SK-N-SH (cell line): ENCODE measurements around the gene AKAP6. TPM values are rescaled to one million over a fixed set of nuclear protein-coding genes. Genes with fewer than 3 reads are reported as not detected.

Source experiments
- CTCF ChIA-PET: fragments of 300-600, 350-600 bp; formaldehyde crosslinking; extraction: SDS; loops from one replicate; lab custom pipeline; 2021; lab: Yijun Ruan, JAX
- POLR2A ChIA-PET: fragments of 350-600 bp; sonication (Branson Sonifier 250); formaldehyde crosslinking; extraction: SDS; loops from one replicate; lab custom pipeline; 2020; ENCODE audit warnings: antibody characterized with exemption, inconsistent platforms; lab: Yijun Ruan, JAX
- DNase-seq: peaks from one replicate; pipeline ENCODE4 v3.0.0; 2012
- H2AFZ ChIP-seq: fragments of 200-600 bp; sonication (generic); 2 replicates; pipeline ENCODE4 v1.8.1; 2016; ENCODE audit warnings: antibody characterized with exemption, mild to moderate bottlenecking, low read depth
- H3F3A ChIP-seq: fragments of 200-600 bp; sonication (generic); replicated peaks from 2 replicates; pipeline ENCODE3; 2016; ENCODE audit warnings: antibody characterized with exemption, mild to moderate bottlenecking; ENCODE audit not compliant: insufficient read depth
- H3K27ac ChIP-seq, 2 experiments: fragments of 200-500 bp in 1 of 2; fragments of 200-600 bp in 1 of 2; sonication (Bioruptor generic) in 1 of 2; sonication (generic), shearing (Covaris generic) in 1 of 2; 2 replicates each; pipeline versions ENCODE4 v1.5.1 to v1.6.1; 2014 to 2016; ENCODE audit warnings: low read depth in 2 of 2, inconsistent platforms in 1 of 2, low read length in 1 of 2, mild to moderate bottlenecking in 1 of 2, mixed read lengths in 1 of 2
- H3K27me3 ChIP-seq: fragments of 200-600 bp; sonication (generic), shearing (Covaris generic); 2 replicates; pipeline ENCODE4 v1.6.1; 2016; ENCODE audit warnings: mixed run types; ENCODE audit not compliant: insufficient read depth
- H3K36me3 ChIP-seq, 2 experiments: fragments of 200-500 bp in 1 of 2; fragments of 200-600 bp in 1 of 2; sonication (Bioruptor generic) in 1 of 2; sonication (generic) in 1 of 2; replicated peaks in 1 of 2; 2 replicates each; pipeline versions ENCODE3 to v1.5.1; 2014 to 2016; ENCODE audit warnings: low read length in 1 of 2, mild to moderate bottlenecking in 1 of 2; ENCODE audit not compliant: insufficient read depth in 2 of 2, control insufficient read depth in 1 of 2
- H3K4me1 ChIP-seq, 2 experiments: fragments of 200-500 bp in 1 of 2; fragments of 200-600 bp in 1 of 2; sonication (Bioruptor generic) in 1 of 2; sonication (generic), shearing (Covaris generic) in 1 of 2; 2 replicates each; pipeline versions ENCODE4 v1.5.1 to v1.6.1; 2014 to 2016; ENCODE audit warnings: low read depth in 1 of 2, low read length in 1 of 2, mixed run types in 1 of 2; ENCODE audit not compliant: insufficient read depth in 2 of 2, control insufficient read depth in 1 of 2
- H3K4me2 ChIP-seq: fragments of 200-600 bp; sonication (generic), shearing (Covaris generic); 2 replicates; pipeline ENCODE4 v1.6.1; 2017; ENCODE audit warnings: mixed run types
- H3K4me3 ChIP-seq, 2 experiments: fragments of 200-500 bp in 1 of 2; fragments of 200-600 bp in 1 of 2; sonication (Bioruptor generic) in 1 of 2; sonication (generic), shearing (Covaris generic) in 1 of 2; 2 replicates each; pipeline versions ENCODE4 v1.5.1 to v1.8.1; 2014 to 2016; ENCODE audit warnings: low read depth in 2 of 2, inconsistent platforms in 1 of 2, low read length in 1 of 2, mild to moderate bottlenecking in 1 of 2, mixed read lengths in 1 of 2, moderate library complexity in 1 of 2
- H3K79me2 ChIP-seq: fragments of 200-600 bp; sonication (generic); 2 replicates; pipeline ENCODE4 v1.8.1; 2017; ENCODE audit warnings: mild to moderate bottlenecking; ENCODE audit not compliant: insufficient read depth
- H3K9ac ChIP-seq: fragments of 200-600 bp; sonication (generic); 2 replicates; pipeline ENCODE4 v1.6.1; 2017; ENCODE audit warnings: mixed run types
- H3K9me2 ChIP-seq: fragments of 200-600 bp; sonication (generic); 2 replicates; pipeline ENCODE4 v1.6.1; 2017; ENCODE audit warnings: mixed run types
- H3K9me3 ChIP-seq: fragments of 200-600 bp; sonication (generic); 2 replicates; pipeline ENCODE4 v1.6.1; 2017; ENCODE audit warnings: mixed run types, mild to moderate bottlenecking, moderate library complexity
- H4K20me1 ChIP-seq: fragments of 200-600 bp; sonication (generic); 2 replicates; pipeline ENCODE4 v1.6.1; 2017; ENCODE audit warnings: mild to moderate bottlenecking, mixed run types; ENCODE audit not compliant: insufficient read depth
- CHD2 ChIP-seq: fragments of 150-350 bp; IDR thresholded peaks from 2 replicates; pipeline ENCODE4 v1.6.1; 2018; ENCODE audit warnings: low read length; ENCODE audit not compliant: partially characterized antibody
- ELF1 ChIP-seq: IDR thresholded peaks from 2 replicates; pipeline ENCODE4 v1.4.0; 2012
- FOSL2 ChIP-seq: IDR thresholded peaks from 2 replicates; pipeline ENCODE4 v1.4.0; 2012; ENCODE audit warnings: low read depth, mild to moderate bottlenecking, moderate library complexity, borderline replicate concordance
- FOXM1 ChIP-seq: IDR thresholded peaks from 2 replicates; pipeline ENCODE4 v1.4.0; 2012; ENCODE audit warnings: low read depth, mild to moderate bottlenecking
- GABPA ChIP-seq: IDR thresholded peaks from 2 replicates; pipeline ENCODE4 v1.4.0; 2012; ENCODE audit warnings: low read depth, mild to moderate bottlenecking
- MEF2A ChIP-seq: IDR thresholded peaks from 2 replicates; pipeline ENCODE4 v1.4.0; 2012; ENCODE audit warnings: low read depth, borderline replicate concordance
- POLR2AphosphoS5 ChIP-seq: IDR thresholded peaks from 2 replicates; pipeline ENCODE4 v1.6.1; 2012; ENCODE audit warnings: low read depth, low read length
- RAD21 ChIP-seq: IDR thresholded peaks from 2 replicates; pipeline ENCODE4 v1.6.1; 2012; ENCODE audit warnings: mild to moderate bottlenecking, low read length
- RXRA ChIP-seq: IDR thresholded peaks from 2 replicates; pipeline ENCODE4 v1.4.0; 2012; ENCODE audit warnings: low read depth, mild to moderate bottlenecking, borderline replicate concordance
- SMC3 ChIP-seq: IDR thresholded peaks from 2 replicates; pipeline ENCODE4 v1.6.1; 2012; ENCODE audit warnings: low read depth, low read length, improper control_type of control experiment
- TEAD4 ChIP-seq: IDR thresholded peaks from 2 replicates; pipeline ENCODE4 v1.4.0; 2012; ENCODE audit warnings: mild to moderate bottlenecking, borderline replicate concordance; ENCODE audit not compliant: insufficient read depth
- WGBS: methylation state at CpG from one replicate; pipeline ENCODE4 v1.1.6; 2017; ENCODE audit warnings: low lambda C conversion rate; 5-methylcytosine and 5-hydroxymethylcytosine counted together
- polyA plus RNA-seq, 3 experiments: library from polyadenylated mRNA; depleted of rRNA; stranded (reverse); fragments of >200 nt; gene quantifications; 2 replicates each; pipeline ENCODE4 v1.2.3, GENCODE V29; 2012
- TF ChIP-seq, protein P1 (sequence below): fragments of 200-600 bp; sonication (generic); IDR thresholded peaks from 2 replicates; pipeline ENCODE4 v1.6.1; 2017; ENCODE audit warnings: antibody characterized with exemption, mild to moderate bottlenecking, moderate library complexity
- TF ChIP-seq, protein P2 (sequence below): IDR thresholded peaks from 2 replicates; pipeline ENCODE4 v1.4.0; 2012; ENCODE audit warnings: low read depth, borderline replicate concordance
- TF ChIP-seq, protein P3 (sequence below): fragments of 150-350 bp; IDR thresholded peaks from 2 replicates; pipeline ENCODE4 v1.6.1; 2016; ENCODE audit warnings: mild to moderate bottlenecking, low read depth, low read length

Gene AKAP6
- polyA plus RNA-seq, 1 of the 3 experiments (the other 2 are of a cell fraction), result 1.7 TPM

DNA sequence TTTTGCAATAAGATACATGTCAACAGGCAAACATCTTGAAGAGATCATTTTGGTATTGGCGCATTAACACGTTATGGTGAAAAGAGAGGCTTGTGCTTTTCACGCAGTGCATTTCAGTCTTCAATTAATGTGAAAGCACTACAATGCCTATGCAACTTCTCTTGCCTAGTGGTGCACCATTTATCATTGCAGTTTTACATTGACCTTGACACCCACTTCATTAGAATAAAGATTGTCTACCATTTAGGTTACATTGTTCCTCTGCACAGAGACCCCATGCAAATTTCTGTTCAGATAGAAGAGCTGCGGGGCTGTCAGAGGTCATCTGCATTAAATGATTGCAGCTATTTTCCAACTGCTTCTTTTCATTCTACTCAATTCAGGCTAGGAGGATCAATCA lies 397.4 kb downstream of the AKAP6 start:
- DNase-seq, result no peak
- Histone ChIP-seq H3F3A (peaks cover 21% of the 10 kb centered on the region), H3K36me3 (no peaks in the 10 kb centered on the region), H3K79me2 (no peaks in the 10 kb centered on the region), H2AFZ (no peak overlapping the region), H3K27me3 (no peaks in the 10 kb centered on the region), H3K4me1 (peaks cover 0 to 13% of the 10 kb centered on the region in 2 experiments; a peak in 2 of 4 replicates), H3K9ac (no peak overlapping the region), H4K20me1 (no peaks in the 10 kb centered on the region), H3K4me2 (no peak overlapping the region), H3K4me3 (no peak overlapping the region), H3K9me3 (no peaks in the 10 kb centered on the region), H3K27ac (no peak overlapping the region), H3K9me2 (no peaks in the 10 kb centered on the region)
- CTCF ChIA-PET, result interaction anchor here (1.1 kb wide), 1 partner anchor 15 kb away, joined by 3 read pairs; no protein-coding TSS in a partner anchor
- TF ChIP-seq GABPA (no peak), RAD21 (no peak), RXRA (no peak), FOSL2 (no peak), SMC3 (no peak), FOXM1 (no peak), MEF2A (no peak)
- TF ChIP-seq, protein P1, sequence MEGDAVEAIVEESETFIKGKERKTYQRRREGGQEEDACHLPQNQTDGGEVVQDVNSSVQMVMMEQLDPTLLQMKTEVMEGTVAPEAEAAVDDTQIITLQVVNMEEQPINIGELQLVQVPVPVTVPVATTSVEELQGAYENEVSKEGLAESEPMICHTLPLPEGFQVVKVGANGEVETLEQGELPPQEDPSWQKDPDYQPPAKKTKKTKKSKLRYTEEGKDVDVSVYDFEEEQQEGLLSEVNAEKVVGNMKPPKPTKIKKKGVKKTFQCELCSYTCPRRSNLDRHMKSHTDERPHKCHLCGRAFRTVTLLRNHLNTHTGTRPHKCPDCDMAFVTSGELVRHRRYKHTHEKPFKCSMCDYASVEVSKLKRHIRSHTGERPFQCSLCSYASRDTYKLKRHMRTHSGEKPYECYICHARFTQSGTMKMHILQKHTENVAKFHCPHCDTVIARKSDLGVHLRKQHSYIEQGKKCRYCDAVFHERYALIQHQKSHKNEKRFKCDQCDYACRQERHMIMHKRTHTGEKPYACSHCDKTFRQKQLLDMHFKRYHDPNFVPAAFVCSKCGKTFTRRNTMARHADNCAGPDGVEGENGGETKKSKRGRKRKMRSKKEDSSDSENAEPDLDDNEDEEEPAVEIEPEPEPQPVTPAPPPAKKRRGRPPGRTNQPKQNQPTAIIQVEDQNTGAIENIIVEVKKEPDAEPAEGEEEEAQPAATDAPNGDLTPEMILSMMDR, result no peak
- TF ChIP-seq, protein P2, sequence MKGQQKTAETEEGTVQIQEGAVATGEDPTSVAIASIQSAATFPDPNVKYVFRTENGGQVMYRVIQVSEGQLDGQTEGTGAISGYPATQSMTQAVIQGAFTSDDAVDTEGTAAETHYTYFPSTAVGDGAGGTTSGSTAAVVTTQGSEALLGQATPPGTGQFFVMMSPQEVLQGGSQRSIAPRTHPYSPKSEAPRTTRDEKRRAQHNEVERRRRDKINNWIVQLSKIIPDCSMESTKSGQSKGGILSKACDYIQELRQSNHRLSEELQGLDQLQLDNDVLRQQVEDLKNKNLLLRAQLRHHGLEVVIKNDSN, result no peak
- TF ChIP-seq, protein P3, sequence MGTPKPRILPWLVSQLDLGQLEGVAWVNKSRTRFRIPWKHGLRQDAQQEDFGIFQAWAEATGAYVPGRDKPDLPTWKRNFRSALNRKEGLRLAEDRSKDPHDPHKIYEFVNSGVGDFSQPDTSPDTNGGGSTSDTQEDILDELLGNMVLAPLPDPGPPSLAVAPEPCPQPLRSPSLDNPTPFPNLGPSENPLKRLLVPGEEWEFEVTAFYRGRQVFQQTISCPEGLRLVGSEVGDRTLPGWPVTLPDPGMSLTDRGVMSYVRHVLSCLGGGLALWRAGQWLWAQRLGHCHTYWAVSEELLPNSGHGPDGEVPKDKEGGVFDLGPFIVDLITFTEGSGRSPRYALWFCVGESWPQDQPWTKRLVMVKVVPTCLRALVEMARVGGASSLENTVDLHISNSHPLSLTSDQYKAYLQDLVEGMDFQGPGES, result no peak
- POLR2A ChIA-PET, result no interaction called here
- 86% methylated on average over 4 of the region's 4 CpGs for WGBS

DNA sequence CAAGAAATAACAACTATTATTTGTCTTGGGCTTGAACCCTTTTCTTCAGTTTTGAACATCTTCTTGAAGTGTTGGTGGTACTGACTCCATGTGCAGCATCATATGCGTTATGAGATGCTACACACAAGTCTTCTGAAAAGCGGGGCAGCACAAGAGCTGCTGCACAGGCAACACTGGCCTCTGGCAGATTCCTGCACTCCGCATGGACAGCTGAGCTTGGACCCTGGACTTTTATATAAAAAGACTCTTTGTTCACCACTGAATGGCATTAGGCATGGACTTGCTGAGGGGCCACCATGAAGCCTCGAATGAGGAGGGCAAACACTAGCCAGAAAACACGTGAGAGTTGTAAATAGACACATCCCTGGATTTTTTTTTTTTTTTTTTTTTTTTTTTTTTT lies 398.7 kb downstream of the AKAP6 start:
- TF ChIP-seq, protein P2, result no peak
- TF ChIP-seq TEAD4 (no peak), POLR2AphosphoS5 (no peak), CHD2 (no peak), FOSL2 (no peak), ELF1 (no peak)
- TF ChIP-seq, protein P1, result no peak
- CTCF ChIA-PET, result interaction anchor here (0.7 to 0.9 kb wide), 2 partner anchors 52 to 704 kb away, joined by 3 read pairs; no protein-coding TSS in a partner anchor

More for the DNA sequence above, 398.7 kb downstream of the AKAP6 start:
- H3K4me3 ChIP-seq, result no peak overlapping the region
- no peak overlapping the region for H3K4me2 ChIP-seq
- H4K20me1 ChIP-seq, result no peaks in the 10 kb centered on the region
- DNase-seq, result no peak
- no peak overlapping the region for H3K9ac ChIP-seq
- WGBS, result 86% methylated on average over 5 of the region's 5 CpGs
- H3K36me3 ChIP-seq, result peaks cover 0 to 2% of the 10 kb centered on the region in 2 experiments
- no peak overlapping the region for H2AFZ ChIP-seq
- no peaks in the 10 kb centered on the region for H3K79me2 ChIP-seq
- peaks cover 18% of the 10 kb centered on the region for H3F3A ChIP-seq
- no peak overlapping the region for H3K27ac ChIP-seq
- POLR2A ChIA-PET, result no interaction called here
- H3K4me1 ChIP-seq, result peaks cover 0 to 13% of the 10 kb centered on the region in 2 experiments; a peak in 2 of 4 replicates
- no peaks in the 10 kb centered on the region for H3K9me3 ChIP-seq
- no peaks in the 10 kb centered on the region for H3K27me3 ChIP-seq
- H3K9me2 ChIP-seq, result no peaks in the 10 kb centered on the region
